CD4-positive, alpha-beta T cell treated with Interleukin-4 for 4 hours (primary cell): ENCODE results near the gene CNTLN.
"Not testable (repeated sequence)": the region's sequence is repeated elsewhere in the genome, so short reads cannot be mapped to it uniquely, and the experiment has no call there.

Experiments used
- DNase-seq: peaks from one replicate; pipeline ENCODE4 v3.0.0-alpha.2; 2020

The CNTLN gene

DNA sequence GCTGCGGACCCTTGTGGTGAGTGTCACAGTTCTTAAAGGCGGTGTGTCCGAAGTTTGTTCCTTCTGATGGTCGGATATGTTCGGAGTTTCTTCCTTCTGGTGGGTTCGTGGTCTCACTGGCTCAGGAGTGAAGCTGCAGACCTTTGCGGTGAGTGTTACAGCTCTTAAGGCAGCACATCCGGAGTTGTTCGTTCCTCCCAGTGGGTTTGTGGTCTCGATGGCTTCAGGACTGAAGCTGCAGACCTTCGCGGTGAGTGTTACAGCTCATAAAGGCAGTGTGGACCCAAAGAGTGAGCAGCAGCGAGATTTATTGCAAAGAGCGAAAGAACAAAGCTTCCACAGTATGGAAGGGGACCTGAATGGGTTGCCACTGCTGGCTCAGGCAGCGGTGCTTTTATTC lies 42.7 kb downstream of the CNTLN start:
- DNase-seq: not testable (repeated sequence)

DNA sequence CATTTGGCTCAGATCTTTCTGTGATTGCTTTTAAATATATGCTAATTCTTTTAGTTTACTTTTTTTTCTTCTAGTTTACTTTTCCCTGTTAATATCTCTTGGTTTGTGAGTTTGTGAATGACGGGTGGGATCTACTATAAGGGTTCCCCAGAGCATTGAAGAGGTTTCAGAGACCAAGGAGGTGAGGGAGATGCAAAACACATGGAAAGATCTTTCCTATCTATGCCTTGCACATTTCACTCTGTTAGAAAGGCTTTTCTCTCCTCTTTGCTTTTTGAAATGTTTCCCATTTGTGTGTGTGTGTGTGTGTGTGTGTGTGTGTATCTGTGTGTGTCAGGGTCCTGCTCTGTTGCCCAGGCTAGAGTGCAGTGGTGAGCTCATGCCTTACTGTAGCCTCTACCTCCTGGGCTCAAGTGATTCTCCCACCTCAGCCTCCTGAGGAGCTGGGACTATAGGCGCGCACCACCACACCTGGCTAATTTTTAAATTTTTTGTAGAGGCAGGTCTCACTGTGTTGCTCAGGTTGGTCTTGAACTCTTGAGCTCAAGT lies 50.7 kb downstream of the CNTLN start:
- DNase-seq: no peak

DNA sequence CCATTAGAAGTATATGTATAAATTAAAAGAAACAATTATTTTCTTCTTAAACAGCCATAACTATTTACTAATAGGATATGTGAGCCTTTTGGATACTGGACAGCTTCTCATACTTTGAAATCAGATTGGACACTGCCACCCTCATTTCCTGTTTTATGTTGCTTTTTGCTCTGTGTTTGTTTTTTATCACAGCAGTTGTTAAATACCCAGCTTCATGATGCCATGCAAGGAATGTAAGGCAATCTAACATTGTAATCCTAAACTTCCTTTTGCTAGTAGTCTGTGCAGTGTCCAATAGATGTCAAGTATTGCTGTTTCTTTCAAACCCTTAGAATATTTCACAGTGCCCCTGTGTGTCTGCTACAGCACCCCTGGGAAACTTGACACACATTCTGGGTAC lies 56.2 kb downstream of the CNTLN start:
- DNase-seq: no peak

DNA sequence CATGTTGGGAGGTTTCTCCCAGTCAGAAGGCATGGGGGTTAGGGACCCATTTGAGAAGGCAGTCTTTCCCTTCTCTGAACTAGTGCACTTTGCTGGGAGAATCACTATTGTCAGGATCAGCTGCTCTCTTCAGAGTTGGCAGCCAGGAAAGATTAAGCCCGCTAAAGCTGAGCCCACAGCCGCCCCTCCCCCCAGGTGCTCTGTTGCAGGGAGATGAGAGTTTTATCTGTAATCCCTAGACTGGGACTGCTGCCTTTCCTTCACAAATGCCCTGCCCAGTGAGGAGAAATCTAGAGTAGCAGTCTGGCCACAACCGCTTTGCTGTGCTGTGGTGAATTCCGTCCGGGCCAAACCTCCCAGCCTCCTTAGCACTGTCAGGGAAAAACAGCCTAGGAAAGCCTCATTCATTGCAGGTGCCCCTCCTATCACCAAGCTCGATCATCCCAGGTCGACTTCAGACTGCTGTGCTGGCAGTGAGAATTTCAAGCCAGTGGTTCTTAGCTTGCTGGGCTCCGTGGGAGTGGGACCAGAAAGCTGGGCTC lies 69.8 kb downstream of the CNTLN start:
- DNase-seq: no peak

DNA sequence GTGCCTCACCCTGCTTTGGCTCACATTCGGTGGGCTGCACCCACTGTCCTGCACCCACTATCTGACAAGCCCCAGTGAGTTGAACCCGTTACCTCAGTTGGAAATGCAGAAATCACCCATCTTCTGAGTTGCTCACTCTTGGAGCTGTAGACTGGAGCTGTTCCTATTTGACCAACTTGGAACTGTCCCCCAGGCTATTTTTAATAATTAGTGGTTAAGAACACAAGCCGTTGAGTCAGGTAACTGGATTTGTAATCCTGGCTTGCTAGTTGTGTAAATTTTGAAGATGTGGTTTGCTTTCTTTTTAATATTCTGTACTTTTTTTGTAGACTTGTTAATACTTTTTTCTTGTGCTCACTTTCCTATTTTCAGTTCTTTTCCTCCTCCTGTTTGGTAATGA lies 81.2 kb downstream of the CNTLN start:
- no peak for DNase-seq

DNA sequence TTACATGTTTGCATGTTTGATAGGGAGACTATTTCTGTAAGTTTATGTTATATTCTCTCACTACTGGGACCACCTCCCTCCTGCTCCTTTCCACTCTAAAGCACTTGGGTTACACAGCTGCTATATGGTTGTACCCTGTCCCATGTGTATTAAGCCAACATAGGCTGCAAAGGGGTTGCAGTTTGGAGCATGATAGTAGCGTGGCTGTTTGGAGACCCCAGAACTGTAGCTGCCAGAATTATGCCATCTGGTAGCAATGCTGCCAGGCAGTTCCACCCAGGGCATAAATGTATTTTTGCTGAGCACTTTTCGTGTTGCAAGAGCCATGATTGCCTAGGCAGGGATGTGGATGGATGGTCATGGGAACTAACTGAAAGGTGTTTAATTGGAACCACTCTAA lies 81.8 kb downstream of the CNTLN start:
- no peak for DNase-seq

DNA sequence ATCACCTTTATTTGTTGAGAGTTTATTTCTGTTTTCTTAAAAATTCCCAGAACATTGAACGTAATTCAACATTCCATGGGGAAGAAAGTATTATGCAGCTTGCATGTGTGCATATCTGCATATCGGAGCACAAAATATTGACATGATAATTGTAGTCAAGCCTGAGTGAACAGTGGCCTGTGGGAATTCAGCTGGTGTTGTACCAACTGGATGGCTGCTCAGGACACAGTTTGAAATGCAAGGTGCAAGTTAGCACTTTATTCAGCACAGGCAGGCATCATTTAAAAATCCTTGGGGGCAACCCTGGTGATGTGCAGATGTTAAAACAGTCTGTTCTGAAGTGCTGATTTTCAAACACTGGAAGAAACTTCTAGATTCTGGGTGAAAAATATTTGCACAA lies 82.4 kb downstream of the CNTLN start:
- no peak for DNase-seq

DNA sequence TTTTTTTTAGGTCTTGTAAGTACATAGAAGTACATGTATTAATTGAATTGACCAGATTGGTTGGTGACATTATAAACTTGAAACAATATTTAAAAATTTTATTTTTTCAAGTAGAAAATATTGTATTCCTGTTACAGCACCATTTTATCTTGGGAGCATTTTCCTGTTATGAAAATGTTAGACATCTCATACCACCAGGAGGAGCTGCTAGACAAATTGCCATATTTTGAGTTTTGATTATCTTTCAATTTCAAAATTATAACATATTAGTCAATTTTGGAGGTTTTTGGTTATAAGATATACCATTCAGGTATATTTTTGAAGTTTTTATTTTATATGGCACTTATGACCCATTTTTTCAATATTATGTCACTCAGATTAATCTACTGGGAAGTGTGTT lies 84.4 kb downstream of the CNTLN start:
- no peak for DNase-seq

DNA sequence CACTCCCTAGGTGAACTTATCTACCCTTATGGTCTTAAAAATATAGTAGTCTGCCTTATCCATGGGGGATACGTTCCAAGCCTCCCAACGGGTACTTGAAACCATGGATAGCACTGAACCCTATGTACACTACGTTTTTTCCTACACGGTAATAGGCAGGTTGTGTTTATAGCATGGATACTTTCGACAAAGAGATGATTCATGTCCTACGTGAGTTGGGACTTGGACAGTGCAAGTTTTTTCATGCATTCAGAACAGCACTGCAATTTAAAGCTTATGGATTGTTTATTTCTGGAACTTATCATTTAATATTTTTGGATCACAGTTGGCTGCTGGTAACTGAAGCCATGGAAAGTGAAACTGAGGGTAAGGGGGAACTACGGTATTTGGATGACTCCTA lies 88.1 kb downstream of the CNTLN start:
- DNase-seq: no peak

DNA sequence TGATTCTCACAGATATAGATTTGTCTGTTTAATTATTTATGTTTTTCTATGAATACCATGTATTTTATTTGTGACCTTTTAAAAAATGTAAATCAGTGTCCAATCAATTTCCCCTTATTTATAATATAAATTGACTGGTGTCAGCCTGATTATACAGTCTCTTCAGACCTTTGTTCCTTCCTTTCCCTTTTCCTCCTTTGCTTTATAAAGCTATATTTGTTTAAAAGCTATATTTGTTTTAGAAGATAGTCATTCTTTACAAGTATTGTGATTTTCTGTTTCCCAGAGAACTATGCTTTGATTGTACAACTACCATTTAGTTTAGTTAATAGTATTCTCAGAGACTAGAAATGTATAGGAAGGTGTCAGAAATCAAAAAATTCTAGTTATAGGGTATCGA lies 90.6 kb downstream of the CNTLN start:
- DNase-seq: no peak

DNA sequence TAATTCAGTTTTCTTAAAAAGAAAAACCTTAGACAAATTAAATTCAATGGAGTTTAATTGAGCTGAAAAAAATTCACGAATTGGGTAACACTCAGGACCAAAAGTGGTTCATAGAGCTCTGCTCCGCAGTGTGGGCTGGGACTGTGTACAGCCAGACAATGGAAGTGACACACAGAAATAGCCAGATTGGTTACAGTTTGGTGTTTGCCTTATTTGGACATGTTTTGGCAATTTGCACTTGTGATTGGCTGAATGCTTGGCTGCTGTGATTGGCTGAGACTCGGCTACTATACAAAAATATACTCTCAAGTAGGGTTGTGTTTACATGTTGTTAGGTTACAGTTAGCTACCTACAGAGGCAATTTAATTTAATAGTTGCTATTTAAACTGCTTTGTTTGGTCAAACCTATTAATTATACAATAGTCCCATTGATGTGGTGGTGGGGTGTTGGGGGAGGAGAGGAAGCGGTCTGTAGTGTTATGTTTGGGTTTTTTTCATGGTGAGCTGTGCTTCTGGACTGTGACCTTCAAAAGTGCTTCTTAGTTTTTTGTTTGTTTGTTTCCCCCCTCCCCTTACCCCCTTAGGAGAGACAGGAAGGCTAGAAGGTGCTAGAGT lies 95.2 kb downstream of the CNTLN start:
- DNase-seq: no peak

DNA sequence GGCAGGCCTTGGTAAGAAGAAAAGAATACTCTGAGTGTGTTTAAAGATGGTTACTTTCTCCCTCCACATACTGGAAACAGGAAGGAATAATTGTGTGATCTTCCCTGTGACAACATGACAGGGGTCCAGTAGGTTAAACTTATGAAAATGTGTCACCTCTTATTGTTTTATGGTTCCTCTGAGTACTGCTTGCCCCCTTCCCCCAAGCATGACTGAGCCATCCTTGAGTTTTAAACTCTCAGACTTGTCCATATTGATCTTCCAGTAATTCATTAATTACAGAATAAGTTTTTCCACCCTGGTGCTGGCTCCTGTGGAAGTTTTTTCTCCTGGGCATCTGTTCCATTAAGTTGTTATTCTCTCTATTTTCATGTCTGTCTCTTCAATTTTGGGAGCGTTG lies 95.8 kb downstream of the CNTLN start:
- no peak for DNase-seq

DNA sequence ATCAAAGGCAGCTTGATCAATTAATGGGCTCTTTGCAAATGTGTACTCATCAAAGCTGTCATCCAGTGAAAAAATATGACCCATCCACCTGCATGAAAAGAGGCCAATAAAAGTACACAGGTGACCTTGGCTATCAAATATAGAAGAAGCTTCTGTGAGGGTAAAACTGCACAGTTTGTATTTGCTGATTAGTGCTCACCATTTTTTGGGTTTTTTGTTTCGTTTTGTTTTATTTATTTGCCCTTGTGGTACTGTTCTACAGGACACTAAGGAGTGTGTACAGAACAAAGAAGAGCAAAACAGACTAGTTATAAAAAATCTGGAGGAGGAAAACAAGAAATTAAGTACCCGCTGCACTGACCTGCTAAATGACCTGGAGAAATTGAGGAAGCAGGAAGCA lies 101.3 kb downstream of the CNTLN start:
- no peak for DNase-seq

DNA sequence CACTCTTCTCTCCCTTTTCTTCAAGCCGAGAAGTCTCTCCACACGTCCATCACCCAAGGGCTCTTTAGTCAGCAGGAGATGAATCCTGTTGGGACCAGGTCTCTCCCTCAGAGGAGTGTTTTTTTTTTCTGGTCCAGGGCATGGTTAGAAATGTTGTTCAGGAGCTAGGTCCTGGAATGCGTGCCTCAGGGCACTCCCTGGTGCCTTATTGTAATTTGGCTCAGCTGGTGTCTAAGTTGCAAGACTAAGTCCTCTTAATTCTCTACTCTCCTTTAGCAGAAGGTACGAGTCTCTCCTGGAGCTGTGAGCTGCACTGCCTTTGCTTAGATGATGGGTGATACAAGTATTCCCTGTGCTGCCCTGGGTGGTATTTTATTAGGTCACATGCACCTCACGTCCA lies 111.9 kb downstream of the CNTLN start:
- no peak for DNase-seq

DNA sequence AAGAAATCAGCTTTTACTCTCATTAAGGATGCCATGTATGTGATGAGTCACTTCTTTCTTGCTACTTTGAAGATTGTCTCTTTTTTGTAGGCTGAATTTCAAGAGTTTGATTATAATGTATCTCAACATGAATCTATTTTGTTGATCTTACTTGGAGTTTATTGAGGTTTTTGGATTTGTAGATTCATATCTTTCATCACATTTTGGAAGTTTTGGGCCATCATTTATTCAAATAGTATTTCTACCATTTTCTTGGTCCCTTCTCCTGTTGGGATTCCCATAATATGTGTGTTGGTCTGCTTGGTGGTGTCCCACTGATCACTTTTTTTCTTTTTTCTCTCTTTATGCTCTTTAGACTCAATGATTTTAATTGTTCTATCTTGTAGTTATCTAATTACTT lies 116.3 kb downstream of the CNTLN start:
- DNase-seq: no peak

DNA sequence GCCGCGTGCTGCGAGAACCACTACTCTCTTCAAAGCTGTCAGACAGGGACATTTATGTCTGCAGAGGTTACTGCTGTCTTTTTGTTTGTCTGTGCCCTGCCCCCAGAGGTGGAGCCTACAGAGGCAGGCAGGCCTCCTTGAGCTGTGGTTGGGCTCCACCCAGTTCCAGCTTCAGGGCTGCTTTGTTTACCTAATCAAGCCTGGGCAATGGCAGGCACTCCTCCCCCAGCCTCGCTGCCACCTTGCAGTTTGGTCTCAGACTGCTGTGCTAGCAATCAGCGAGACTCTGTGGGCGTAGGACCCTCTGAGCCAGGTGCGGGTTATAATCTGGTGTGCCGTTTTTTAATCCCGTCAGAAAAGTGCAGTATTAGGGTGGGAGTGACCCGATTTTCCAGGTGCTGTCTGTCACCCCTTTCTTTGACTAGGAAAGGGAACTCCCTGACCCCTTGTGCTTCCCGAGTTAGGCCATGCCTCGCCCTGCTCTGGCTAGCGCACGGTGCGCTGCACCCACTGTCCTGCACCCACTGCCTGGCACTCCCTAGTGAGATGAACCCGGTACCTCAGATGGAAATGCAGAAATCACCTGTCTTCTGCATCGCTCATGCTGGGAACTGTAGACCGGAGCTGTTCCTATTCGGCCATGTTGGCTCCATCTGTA lies 133.8 kb downstream of the CNTLN start:
- DNase-seq: not testable (repeated sequence)

DNA sequence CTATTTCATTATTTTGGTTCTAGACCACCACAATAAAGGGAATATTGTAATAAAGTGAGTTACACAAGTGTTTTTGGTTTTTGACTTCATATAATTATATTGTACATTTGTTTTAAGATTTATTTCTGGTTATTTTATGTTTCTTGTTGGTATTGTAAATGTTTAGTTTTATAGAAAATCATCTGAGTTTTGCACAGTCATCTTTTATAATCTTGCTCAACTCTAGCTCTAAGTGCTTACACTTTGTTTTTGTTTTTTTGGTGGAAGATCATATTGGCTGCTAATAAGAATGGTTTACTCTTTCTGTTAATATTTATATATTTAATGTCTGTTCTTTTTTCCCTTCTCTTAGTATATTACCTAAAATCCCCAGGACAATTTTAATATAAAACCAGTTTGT lies 135.0 kb downstream of the CNTLN start:
- no peak for DNase-seq

DNA sequence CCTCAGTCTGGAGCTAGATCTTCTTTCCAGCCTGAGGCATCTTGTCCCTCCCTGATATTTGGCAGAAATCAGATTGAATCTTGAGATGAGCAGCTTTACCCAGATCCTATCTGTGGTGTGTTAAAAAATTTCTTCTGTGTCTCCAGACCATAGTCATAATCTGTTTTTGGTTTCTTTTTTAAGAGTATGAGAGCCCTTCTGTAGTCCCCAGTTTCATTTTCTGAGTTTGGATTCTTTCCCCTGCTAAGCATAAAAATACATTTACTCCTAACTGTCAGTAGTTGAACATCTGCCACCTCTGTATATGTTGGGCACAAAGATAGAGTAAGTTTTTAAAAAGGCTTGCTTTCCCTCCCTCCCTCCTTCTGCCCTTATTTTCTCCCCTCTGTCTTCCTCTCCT lies 137.7 kb downstream of the CNTLN start:
- DNase-seq: no peak

DNA sequence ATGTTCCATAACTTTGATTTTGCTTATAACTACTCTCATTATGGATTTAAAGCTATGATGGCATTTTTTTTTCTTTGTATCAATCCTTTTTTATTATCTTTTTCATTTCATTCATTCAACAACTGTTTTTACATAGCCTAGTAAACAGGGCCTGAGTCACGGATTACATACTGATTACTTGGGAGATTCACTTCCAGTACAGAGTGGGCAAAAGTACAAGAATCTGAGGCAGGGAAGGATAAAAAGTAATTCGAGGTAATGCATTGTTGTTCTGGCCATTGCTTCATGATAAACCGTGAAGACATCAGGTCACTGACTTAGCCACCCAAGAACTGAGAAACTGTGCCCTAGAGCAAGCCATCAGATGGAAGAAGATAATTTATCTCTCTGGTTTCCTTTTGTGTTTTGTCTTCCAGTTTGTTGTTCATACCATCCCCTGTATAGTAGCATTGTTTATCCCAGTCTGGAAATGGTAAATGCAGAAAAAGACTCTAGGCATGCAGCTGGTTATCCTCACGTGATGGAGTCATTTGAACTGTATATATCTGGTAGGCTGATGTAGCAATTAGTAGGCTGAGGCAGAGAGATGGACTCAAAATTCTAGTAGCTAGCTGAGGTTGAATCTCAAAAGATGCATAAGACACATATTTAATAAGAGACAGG lies 145.6 kb downstream of the CNTLN start:
- DNase-seq: no peak

DNA sequence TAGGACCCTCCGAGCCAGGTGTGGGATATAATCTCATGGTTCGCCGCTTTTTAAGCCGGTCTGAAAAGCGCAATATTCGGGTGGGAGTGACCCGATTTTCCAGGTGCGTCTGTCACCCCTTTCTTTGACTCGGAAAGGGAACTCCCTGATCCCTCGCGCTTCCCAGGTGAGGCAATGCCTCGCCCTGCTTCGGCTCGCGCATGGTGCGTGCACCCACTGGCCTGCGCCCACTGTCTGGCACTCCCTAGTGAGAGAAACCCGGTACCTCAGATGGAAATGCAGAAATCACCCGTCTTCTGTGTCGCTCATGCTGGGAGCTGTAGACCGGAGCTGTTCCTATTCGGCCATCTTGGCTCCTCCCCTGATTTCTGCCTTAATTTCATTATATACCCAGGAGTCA lies 155.8 kb downstream of the CNTLN start:
- DNase-seq: not testable (repeated sequence)

DNA sequence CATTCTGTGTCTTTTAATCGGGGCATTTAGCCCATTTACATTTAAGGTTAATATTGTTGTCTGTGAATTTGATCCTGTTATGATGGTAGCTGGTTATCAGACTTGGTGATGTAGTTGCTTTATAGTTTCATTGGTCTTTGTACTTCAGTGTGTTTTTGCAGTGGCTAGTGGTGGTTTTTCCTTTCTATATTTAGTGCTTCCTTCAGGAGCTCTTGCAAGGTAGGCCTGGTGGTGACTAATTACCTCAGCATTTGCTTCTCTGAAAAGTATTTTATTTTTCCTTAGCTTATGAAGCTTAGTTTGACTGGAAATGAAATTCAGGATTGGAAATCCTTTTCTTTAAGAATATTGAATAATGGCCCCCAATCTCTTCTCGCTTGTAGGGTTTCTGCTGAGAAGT lies 156.9 kb downstream of the CNTLN start:
- no peak for DNase-seq

DNA sequence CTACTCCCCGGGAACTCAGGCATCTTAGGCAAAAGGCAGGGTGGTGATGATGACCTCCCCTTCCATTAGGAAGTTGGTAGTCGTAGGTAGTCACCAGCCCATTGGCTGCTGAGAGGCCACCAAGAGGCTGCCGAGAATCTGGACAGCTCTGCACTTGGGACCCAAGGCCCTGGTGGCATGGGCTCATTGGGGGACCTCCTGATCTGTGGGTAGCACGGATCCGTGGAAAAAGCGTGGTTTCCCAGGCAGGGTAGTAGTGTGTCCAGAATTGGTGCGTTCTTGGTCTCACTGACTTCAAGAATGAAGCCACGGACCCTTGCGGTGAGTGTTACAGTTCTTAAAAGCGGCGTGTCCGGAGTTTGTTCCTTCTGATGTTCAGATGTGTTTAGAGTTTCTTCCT lies 158.8 kb downstream of the CNTLN start:
- no peak for DNase-seq

DNA sequence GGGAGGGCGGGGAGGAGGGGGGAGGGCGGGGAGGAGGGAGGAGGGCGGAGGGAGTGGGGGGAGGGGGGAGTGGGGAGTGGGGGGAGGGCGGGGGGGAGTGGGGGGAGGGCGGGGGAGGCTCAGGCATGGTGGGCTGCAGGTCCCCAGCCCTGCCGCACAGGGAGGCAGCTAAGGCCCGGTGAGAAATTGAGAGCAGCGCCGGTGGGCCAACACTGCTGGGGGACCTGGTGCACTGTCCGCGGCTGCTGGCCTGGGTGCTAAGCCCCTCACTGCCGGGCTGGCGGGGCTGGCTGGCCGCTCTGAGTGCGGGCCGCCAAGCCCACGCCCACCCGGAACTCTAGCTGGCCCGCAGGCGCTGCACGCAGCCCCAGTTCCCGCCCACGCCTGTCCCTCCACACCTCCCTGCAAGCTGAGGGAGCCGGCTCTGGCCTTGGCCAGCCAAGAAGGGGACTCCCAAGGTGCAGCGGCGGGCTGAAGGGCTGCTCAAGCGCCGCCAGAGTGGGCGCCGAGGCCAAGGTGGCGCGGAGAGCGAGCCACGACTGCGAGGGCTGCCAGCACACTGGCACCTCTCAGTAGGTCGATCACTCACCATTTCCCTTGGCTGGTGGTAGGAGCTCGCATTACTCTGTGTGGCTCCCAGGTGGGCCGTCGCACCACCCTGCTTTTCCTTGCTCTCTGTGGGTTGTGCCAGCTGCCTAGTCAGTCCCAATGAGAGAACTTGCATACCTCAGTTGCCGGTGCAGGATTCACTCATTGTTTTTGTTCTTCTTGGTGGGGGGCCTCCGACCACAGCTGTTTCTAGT lies 160.2 kb downstream of the CNTLN start:
- DNase-seq: no peak
